ENCODE data around the gene KIF17.

Gene KIF17

GRCh38 chr1:20684651-20685050, 33.2 kb downstream of the KIF17 start:
- no peak for DNase-seq (ENCODE audit: low read depth)
- H3K4me3 ChIP-seq (ENCODE audit: control insufficient read depth, low read depth, low read length): no peak overlapping the region
- TF ChIP-seq, protein P1, sequence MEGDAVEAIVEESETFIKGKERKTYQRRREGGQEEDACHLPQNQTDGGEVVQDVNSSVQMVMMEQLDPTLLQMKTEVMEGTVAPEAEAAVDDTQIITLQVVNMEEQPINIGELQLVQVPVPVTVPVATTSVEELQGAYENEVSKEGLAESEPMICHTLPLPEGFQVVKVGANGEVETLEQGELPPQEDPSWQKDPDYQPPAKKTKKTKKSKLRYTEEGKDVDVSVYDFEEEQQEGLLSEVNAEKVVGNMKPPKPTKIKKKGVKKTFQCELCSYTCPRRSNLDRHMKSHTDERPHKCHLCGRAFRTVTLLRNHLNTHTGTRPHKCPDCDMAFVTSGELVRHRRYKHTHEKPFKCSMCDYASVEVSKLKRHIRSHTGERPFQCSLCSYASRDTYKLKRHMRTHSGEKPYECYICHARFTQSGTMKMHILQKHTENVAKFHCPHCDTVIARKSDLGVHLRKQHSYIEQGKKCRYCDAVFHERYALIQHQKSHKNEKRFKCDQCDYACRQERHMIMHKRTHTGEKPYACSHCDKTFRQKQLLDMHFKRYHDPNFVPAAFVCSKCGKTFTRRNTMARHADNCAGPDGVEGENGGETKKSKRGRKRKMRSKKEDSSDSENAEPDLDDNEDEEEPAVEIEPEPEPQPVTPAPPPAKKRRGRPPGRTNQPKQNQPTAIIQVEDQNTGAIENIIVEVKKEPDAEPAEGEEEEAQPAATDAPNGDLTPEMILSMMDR (conservative IDR thresholded peaks at IDR 0.05; ENCODE audit: control insufficient read depth, insufficient read depth, low read depth, low read length): no peak

GRCh38 chr1:20684050-20684620, 33.7 kb downstream of the KIF17 start:
- no peak overlapping the region for H3K4me3 ChIP-seq (ENCODE audit: control insufficient read depth, low read depth, low read length)
- TF ChIP-seq, protein P1 (conservative IDR thresholded peaks at IDR 0.05; ENCODE audit: control insufficient read depth, insufficient read depth, low read depth, low read length): no peak
- DNase-seq (ENCODE audit: low read depth): no peak

DNA sequence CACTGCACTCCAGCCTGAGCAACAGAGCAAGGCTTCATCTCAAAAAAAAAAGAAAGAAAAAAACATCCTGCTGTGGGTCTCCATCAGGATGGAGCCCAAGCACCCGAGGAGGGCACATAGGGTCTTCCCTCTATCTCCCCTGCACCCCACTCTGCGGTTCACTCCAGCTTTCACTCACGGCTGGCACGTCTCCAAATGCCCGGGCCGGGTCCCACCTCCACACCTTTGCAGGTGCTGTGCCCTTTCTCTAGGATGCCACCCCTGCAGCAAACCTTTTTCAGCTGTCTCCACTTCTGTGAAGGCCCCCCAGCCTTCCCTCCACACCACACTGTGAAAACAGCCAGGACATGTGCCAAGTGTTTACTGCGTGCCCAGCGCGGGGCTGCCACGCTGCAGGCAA, 34.2 kb downstream of the KIF17 start:
- H3K4me3 ChIP-seq (ENCODE audit: control insufficient read depth, low read depth, low read length): no peak overlapping the region
- TF ChIP-seq, protein P1 (conservative IDR thresholded peaks at IDR 0.05; ENCODE audit: control insufficient read depth, insufficient read depth, low read depth, low read length): no peak
- no peak for DNase-seq (ENCODE audit: low read depth)

DNA sequence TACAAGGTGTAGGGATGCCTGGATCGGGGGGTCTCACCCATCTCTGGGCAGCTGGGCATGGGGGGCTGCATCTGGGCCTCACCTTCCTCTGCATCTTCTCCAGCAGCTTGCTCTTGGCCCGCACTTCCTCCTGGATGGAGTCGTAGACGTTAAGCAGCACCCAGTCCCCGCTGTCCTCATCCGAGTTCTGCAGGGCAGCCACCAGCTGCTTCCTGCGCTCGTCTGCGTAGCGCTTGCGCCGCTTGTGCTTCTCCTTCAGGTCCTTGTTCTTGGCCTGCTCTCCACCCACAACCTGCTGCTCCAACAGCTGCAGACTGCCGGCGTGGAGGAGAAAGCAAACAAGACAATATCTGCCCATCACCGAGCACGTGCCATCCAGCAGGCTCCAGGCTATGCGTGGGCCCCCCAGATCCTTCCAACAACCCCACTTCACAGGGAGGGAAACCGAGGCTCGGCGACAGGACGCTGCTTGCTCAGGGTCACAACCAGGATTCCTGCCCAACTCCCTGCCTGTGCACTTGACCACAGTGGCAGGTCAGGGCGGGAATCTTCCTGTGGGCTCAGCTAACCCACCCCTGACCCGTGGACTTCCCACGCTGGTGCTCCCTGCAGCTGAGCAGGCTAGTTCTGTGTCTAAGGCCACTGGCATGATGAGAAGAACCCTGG, 35.1 kb downstream of the KIF17 start:
- no peak for DNase-seq (ENCODE audit: low read depth)
- TF ChIP-seq, protein P1 (conservative IDR thresholded peaks at IDR 0.05; ENCODE audit: control insufficient read depth, insufficient read depth, low read depth, low read length): no peak
- H3K4me3 ChIP-seq (ENCODE audit: control insufficient read depth, low read depth, low read length): no peak overlapping the region

DNA sequence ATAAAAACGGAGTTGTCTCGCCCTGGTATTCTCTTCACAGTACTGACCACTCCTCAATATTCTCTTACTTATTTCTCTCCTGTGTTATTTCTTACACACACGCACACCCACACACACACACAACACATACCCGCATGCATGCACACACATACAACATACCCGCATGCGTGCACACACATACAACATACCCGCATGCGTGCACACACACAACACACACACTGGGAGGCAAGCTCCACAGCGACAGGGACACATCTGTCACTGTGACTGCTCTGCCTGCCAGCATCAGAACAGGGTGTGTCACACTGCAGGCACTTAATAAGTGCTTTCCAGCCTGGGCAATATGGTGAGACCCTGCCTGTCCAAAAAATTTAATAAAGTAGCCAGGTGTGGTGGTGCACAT, 35.8 kb downstream of the KIF17 start:
- TF ChIP-seq, protein P1 (conservative IDR thresholded peaks at IDR 0.05; ENCODE audit: control insufficient read depth, insufficient read depth, low read depth, low read length): no peak
- no peak for DNase-seq (ENCODE audit: low read depth)

GRCh38 chr1:20680269-20680668, 37.5 kb downstream of the KIF17 start:
- H3K4me3 ChIP-seq (ENCODE audit: control insufficient read depth, low read depth, low read length): no peak overlapping the region
- TF ChIP-seq, protein P1 (conservative IDR thresholded peaks at IDR 0.05; ENCODE audit: control insufficient read depth, insufficient read depth, low read depth, low read length): no peak
- DNase-seq (ENCODE audit: low read depth): no peak

More for the DNA sequence above, 35.8 kb downstream of the KIF17 start:
- H3K4me3 ChIP-seq (ENCODE audit: control insufficient read depth, low read depth, low read length): no peak overlapping the region

Data from fibroblast of mammary gland (primary cell).